Heart right ventricle (tissue), 16 donors: Measurements from ENCODE around the gene CUEDC1. TPM values are rescaled to one million over a fixed set of nuclear protein-coding genes. Genes with fewer than 3 reads are reported as not detected.

Source experiments
- ATAC-seq, 8 donors: fragments of 200-7000 bp; cut with Tn5 transposase; one replicate each; pipeline ENCODE4 v1.9.1; 2020; ENCODE audit warnings: mild to moderate bottlenecking in 8 of 8, moderate library complexity in 8 of 8, moderate number of reproducible peaks in 1 of 8
- DNase-seq, 2 donors: peaks; one replicate each; pipeline ENCODE4 v3.0.0-alpha.2; 2020
- H3K27ac ChIP-seq, 10 donors: fragments of 200-600 bp; sonication (generic) in 2 of 10; one replicate each; pipeline versions ENCODE4 v1.5.0 to v1.8.0; 2020 to 2022; ENCODE audit warnings: mild to moderate bottlenecking in 3 of 10
- H3K27me3 ChIP-seq, 7 donors: fragments of 200-600 bp; one replicate each; pipeline ENCODE4 v1.8.0; 2021 to 2022; ENCODE audit warnings: mild to moderate bottlenecking in 2 of 7
- H3K36me3 ChIP-seq, 9 donors: fragments of 200-600 bp; sonication (generic) in 1 of 9; one replicate each; pipeline versions ENCODE4 v1.5.0 to v1.8.0; 2020 to 2022; ENCODE audit warnings: mild to moderate bottlenecking in 2 of 9
- H3K4me1 ChIP-seq, 9 donors: fragments of 200-600 bp; sonication (generic) in 1 of 9; one replicate each; pipeline versions ENCODE4 v1.5.0 to v1.8.0; 2020 to 2022; ENCODE audit warnings: mild to moderate bottlenecking in 4 of 9
- H3K4me3 ChIP-seq, 10 donors: fragments of 200-600 bp; sonication (generic) in 2 of 10; one replicate each; pipeline versions ENCODE4 v1.5.0 to v1.8.0; 2020 to 2022; ENCODE audit warnings: mild to moderate bottlenecking in 7 of 10, moderate library complexity in 2 of 10
- H3K9me3 ChIP-seq, 11 donors: fragments of 200-600 bp in 10 of 11; sonication (generic) in 2 of 11; one replicate each; pipeline versions ENCODE4 v1.5.0 to v1.8.0; 2013 to 2022; ENCODE audit warnings: mild to moderate bottlenecking in 2 of 11, control low read depth in 1 of 11, moderate library complexity in 1 of 11
- CTCF ChIP-seq, 9 donors: fragments of 200-600 bp; sonication (generic) in 2 of 9; IDR thresholded peaks; one replicate each; pipeline versions ENCODE4 v1.5.0 to v1.8.0; 2021 to 2022; ENCODE audit warnings: antibody characterized with exemption in 9 of 9, mild to moderate bottlenecking in 5 of 9, moderate library complexity in 1 of 9
- WGBS, 2 donors: extraction: QIAGEN DNeasy Blood & Tissue Kit; methylation state at CpG; one replicate each; pipeline ENCODE4 v1.1.7; 2013; ENCODE audit warnings: inconsistent platforms in 1 of 2; 5-methylcytosine and 5-hydroxymethylcytosine counted together
- intact Hi-C, 10 donors: fragments of 100-400 bp; cut with DNase I; formaldehyde crosslinking; loops; one replicate each; pipeline versions ENCODE4 v1.11.1 to v1.14.2; 2022
- long read RNA-seq, 3 donors: library from polyadenylated mRNA; unstranded; transcript quantifications; one replicate each; pipeline ENCODE4 v2.0.0, GENCODE V29; 2020 to 2021
- polyA plus RNA-seq, 2 donors: library from polyadenylated mRNA; stranded (reverse); fragments of 200-250 nt; gene quantifications; one replicate each; pipeline ENCODE4 v1.2.3, GENCODE V29; 2013
- total RNA-seq, 10 donors: library from RNA; stranded (reverse); fragmentation: NEBNext Ultra II Directional in 3 of 10; extraction: Animal tissue kit (Norgen Biotek cat#: 25700) in 3 of 10; gene quantifications; one replicate each; pipeline versions ENCODE4 v1.2.1 to v1.2.4, GENCODE V29; 2021 to 2023
- donor health status: Arrhythmogenic right ventricular cardiomyopathy.
- donor health status: ischemic (EF 13 %, LVEDD 7.1; RV severe dilation, severe dysfunction).
- donor health status: healthy with polysubstance abuse.
- donor health status: DM: no; HTN: yes; CAD: no.
- donor health status: DM: no; HTN: no; CAD: no.
- donor health status: ischemic (EF 25% LVEDD 6.9; RV normal size, moderate dysfunction).
- donor health status: ischemic (EF 25% LVEDD 5.7; RV mildly dilated, moderate dysfunction).
- donor health status: healthy.
- donor health status: DM: yes; HTN: yes; CAD: no.
- donor health status: Ischemic cardiomyopathy.
- donor health status: ischemic (EF 35%, LVEDD 5.7; RV mildly dilated, moderate dysfunction).
- donor health status: nonischemic (EF 11% LVEDD 7.7; RV severe dilation, severe dysfunction).
- donor health status: DM: yes; HTN: yes; CAD: no.
- donor health status: PGD.
- donor health status: ischemic (EF 29% LVEDD 5.4; RV normal size, mild dysfunction).
- donor health status: nonischemic (EF 23%, LVEDD 6.1; RV moderate dilation, normal function).

The CUEDC1 gene
- total RNA-seq (10 to 100 TPM; 38.3 to 65.0 (median 47.2) TPM), polyA plus RNA-seq (10 to 100 TPM; 26.9 to 33.1 TPM)
- long read RNA-seq, donor 1, transcript CUEDC1-206 (11 exons, 3,621 nt), result major isoform, 59 of 134 reads
- long read RNA-seq, donor 1, partial matches to known transcripts, result 25 of 134 reads
- long read RNA-seq, donor 1, other reads (novel, unspliced or antisense), result 45 of 134 reads
- long read RNA-seq, donor 2, transcript CUEDC1-206 (11 exons, 3,621 nt), result major isoform, 41 of 125 reads
- long read RNA-seq, donor 2, transcript CUEDC1-204 (2 exons, 707 nt), result minor isoform, 10 of 125 reads
- long read RNA-seq, donor 2, partial matches to known transcripts, result 26 of 125 reads
- long read RNA-seq, donor 2, other reads (novel, unspliced or antisense), result 46 of 125 reads
- long read RNA-seq, donor 3, transcript CUEDC1-204 (2 exons, 707 nt), result major isoform, 12 of 34 reads
- long read RNA-seq, donor 3, partial matches to known transcripts, result 6 of 34 reads
- long read RNA-seq, donor 3, other reads (novel, unspliced or antisense), result 15 of 34 reads

- peak; percentile 81 to 90 for DNase-seq
Observed at GRCh38 chr17:57955183-57955931, at the start of gene CUEDC1. TSS of gene CUEDC1 (minus strand) at chr17:57955412. CDS start at chr17:57885564, 69,848 bp downstream.

GRCh38 chr17:58004060-58004459 is 48.8 kb upstream of the CUEDC1 start:
- WGBS, 2 donors, result 59 to 64% methylated on average over 3 of the region's 3 CpGs
- Histone ChIP-seq H3K4me3 (peak overlapping the region in 1 of 10 donors; percentile 98), H3K9me3 (no peaks in the 10 kb centered on the region), H3K36me3 (peaks cover 0 to 69% (median 29%) of the 10 kb centered on the region in 9 donors), H3K27ac (no peak overlapping the region), H3K27me3 (no peaks in the 10 kb centered on the region), H3K4me1 (peaks cover 17 to 79% (median 54%) of the 10 kb centered on the region in 9 donors)
- no peak for TF ChIP-seq CTCF (IDR thresholded peaks at IDR 0.05)
- ATAC-seq (no peak), DNase-seq (no peak)
- intact Hi-C loops, result loop anchor here in 2 of 10 donors (10.0 kb wide), 1 partner anchor 111 kb away; no protein-coding TSS in a partner anchor

More at GRCh38 chr17:57955183-57955931, at the start of gene CUEDC1:
- peak within 1 kb of the TSS; percentile 97 to 100 (median 99) for H3K27ac ChIP-seq
- H3K36me3 ChIP-seq, result no peaks in the 10 kb centered on the region
- intact Hi-C loops, result loop anchor here in 6 of 10 donors (2.0 to 10.0 kb wide), 6 partner anchors 31 to 63 kb away; partner anchors contain the start of gene VEZF1 (in 1 of the 6)
- H3K4me1 ChIP-seq, result peaks cover 14 to 56% (median 52%) of the 10 kb centered on the region in 9 donors
- ATAC-seq, result peak; percentile 53 to 80 (median 62)
- peak in 8 of 9 donors; percentile 4 to 61 (median 42) for TF ChIP-seq CTCF (IDR thresholded peaks at IDR 0.05)
- no peaks in the 10 kb centered on the region for H3K9me3 ChIP-seq
- 0% methylated on average over 62 to 79 of the region's 79 CpGs for WGBS, 2 donors
- H3K27me3 ChIP-seq, result peaks cover 0 to 4% (median 0%) of the 10 kb centered on the region in 7 donors
- H3K4me3 ChIP-seq, result peak within 1 kb of the TSS; percentile 74 to 98 (median 84)

- ATAC-seq (no peak), DNase-seq (no peak)
- WGBS, 2 donors, result 80 to 88% methylated on average over 2 of the region's 2 CpGs
- Histone ChIP-seq H3K27me3 (no peaks in the 10 kb centered on the region), H3K4me3 (no peak overlapping the region), H3K4me1 (peaks cover 17 to 74% (median 49%) of the 10 kb centered on the region in 9 donors), H3K9me3 (no peaks in the 10 kb centered on the region), H3K27ac (no peak overlapping the region), H3K36me3 (peaks cover 0 to 80% (median 31%) of the 10 kb centered on the region in 9 donors)
- TF ChIP-seq CTCF (IDR thresholded peaks at IDR 0.05), result no peak
- intact Hi-C loops, result loop anchor here in 2 of 10 donors (10.0 kb wide), 1 partner anchor 112 kb away; no protein-coding TSS in a partner anchor
Observed at GRCh38 chr17:58002973-58003372, 47.8 kb upstream of the CUEDC1 start.
